SK-N-SH (cell line): ENCODE measurements around the gene LPGAT1. TPM values are rescaled to one million over a fixed set of nuclear protein-coding genes. Genes with fewer than 3 reads are reported as not detected.

ENCODE experiments used
- CTCF ChIA-PET: fragments of 300-600, 350-600 bp; formaldehyde crosslinking; extraction: SDS; loops from one replicate; lab custom pipeline; 2021; lab: Yijun Ruan, JAX
- POLR2A ChIA-PET: fragments of 350-600 bp; sonication (Branson Sonifier 250); formaldehyde crosslinking; extraction: SDS; loops from one replicate; lab custom pipeline; 2020; ENCODE audit warnings: antibody characterized with exemption, inconsistent platforms; lab: Yijun Ruan, JAX
- DNase-seq: peaks from one replicate; pipeline ENCODE4 v3.0.0; 2012
- H2AFZ ChIP-seq: fragments of 200-600 bp; sonication (generic); 2 replicates; pipeline ENCODE4 v1.8.1; 2016; ENCODE audit warnings: antibody characterized with exemption, mild to moderate bottlenecking, low read depth
- H3F3A ChIP-seq: fragments of 200-600 bp; sonication (generic); replicated peaks from 2 replicates; pipeline ENCODE3; 2016; ENCODE audit warnings: antibody characterized with exemption, mild to moderate bottlenecking; ENCODE audit not compliant: insufficient read depth
- H3K27ac ChIP-seq, 2 experiments: fragments of 200-500 bp in 1 of 2; fragments of 200-600 bp in 1 of 2; sonication (Bioruptor generic) in 1 of 2; sonication (generic), shearing (Covaris generic) in 1 of 2; 2 replicates each; pipeline versions ENCODE4 v1.5.1 to v1.6.1; 2014 to 2016; ENCODE audit warnings: low read depth in 2 of 2, inconsistent platforms in 1 of 2, low read length in 1 of 2, mild to moderate bottlenecking in 1 of 2, mixed read lengths in 1 of 2
- H3K27me3 ChIP-seq: fragments of 200-600 bp; sonication (generic), shearing (Covaris generic); 2 replicates; pipeline ENCODE4 v1.6.1; 2016; ENCODE audit warnings: mixed run types; ENCODE audit not compliant: insufficient read depth
- H3K36me3 ChIP-seq, 2 experiments: fragments of 200-500 bp in 1 of 2; fragments of 200-600 bp in 1 of 2; sonication (Bioruptor generic) in 1 of 2; sonication (generic) in 1 of 2; replicated peaks in 1 of 2; 2 replicates each; pipeline versions ENCODE3 to v1.5.1; 2014 to 2016; ENCODE audit warnings: low read length in 1 of 2, mild to moderate bottlenecking in 1 of 2; ENCODE audit not compliant: insufficient read depth in 2 of 2, control insufficient read depth in 1 of 2
- H3K4me1 ChIP-seq, 2 experiments: fragments of 200-500 bp in 1 of 2; fragments of 200-600 bp in 1 of 2; sonication (Bioruptor generic) in 1 of 2; sonication (generic), shearing (Covaris generic) in 1 of 2; 2 replicates each; pipeline versions ENCODE4 v1.5.1 to v1.6.1; 2014 to 2016; ENCODE audit warnings: low read depth in 1 of 2, low read length in 1 of 2, mixed run types in 1 of 2; ENCODE audit not compliant: insufficient read depth in 2 of 2, control insufficient read depth in 1 of 2
- H3K4me2 ChIP-seq: fragments of 200-600 bp; sonication (generic), shearing (Covaris generic); 2 replicates; pipeline ENCODE4 v1.6.1; 2017; ENCODE audit warnings: mixed run types
- H3K4me3 ChIP-seq, 2 experiments: fragments of 200-500 bp in 1 of 2; fragments of 200-600 bp in 1 of 2; sonication (Bioruptor generic) in 1 of 2; sonication (generic), shearing (Covaris generic) in 1 of 2; 2 replicates each; pipeline versions ENCODE4 v1.5.1 to v1.8.1; 2014 to 2016; ENCODE audit warnings: low read depth in 2 of 2, inconsistent platforms in 1 of 2, low read length in 1 of 2, mild to moderate bottlenecking in 1 of 2, mixed read lengths in 1 of 2, moderate library complexity in 1 of 2
- H3K79me2 ChIP-seq: fragments of 200-600 bp; sonication (generic); 2 replicates; pipeline ENCODE4 v1.8.1; 2017; ENCODE audit warnings: mild to moderate bottlenecking; ENCODE audit not compliant: insufficient read depth
- H3K9ac ChIP-seq: fragments of 200-600 bp; sonication (generic); 2 replicates; pipeline ENCODE4 v1.6.1; 2017; ENCODE audit warnings: mixed run types
- H3K9me2 ChIP-seq: fragments of 200-600 bp; sonication (generic); 2 replicates; pipeline ENCODE4 v1.6.1; 2017; ENCODE audit warnings: mixed run types
- H3K9me3 ChIP-seq: fragments of 200-600 bp; sonication (generic); 2 replicates; pipeline ENCODE4 v1.6.1; 2017; ENCODE audit warnings: mixed run types, mild to moderate bottlenecking, moderate library complexity
- H4K20me1 ChIP-seq: fragments of 200-600 bp; sonication (generic); 2 replicates; pipeline ENCODE4 v1.6.1; 2017; ENCODE audit warnings: mild to moderate bottlenecking, mixed run types; ENCODE audit not compliant: insufficient read depth
- EP300 ChIP-seq, 2 experiments: IDR thresholded peaks; 2 replicates each; pipeline versions ENCODE4 v1.4.0 to v1.6.1; 2012; ENCODE audit warnings: borderline replicate concordance in 1 of 2, low read depth in 1 of 2, low read length in 1 of 2
- FOSL2 ChIP-seq: IDR thresholded peaks from 2 replicates; pipeline ENCODE4 v1.4.0; 2012; ENCODE audit warnings: low read depth, mild to moderate bottlenecking, moderate library complexity, borderline replicate concordance
- FOXJ3 ChIP-seq: sonication (generic); formaldehyde crosslinking; IDR thresholded peaks from 2 replicates; pipeline ENCODE4 v1.5.1; 2020; ENCODE audit warnings: mild to moderate bottlenecking, missing genetic modification reagents
- FOXM1 ChIP-seq: IDR thresholded peaks from 2 replicates; pipeline ENCODE4 v1.4.0; 2012; ENCODE audit warnings: low read depth, mild to moderate bottlenecking
- IRF3 ChIP-seq: fragments of 150-350 bp; IDR thresholded peaks from 2 replicates; pipeline ENCODE4 v1.6.1; 2016; ENCODE audit warnings: mild to moderate bottlenecking, low read depth, low read length
- MXI1 ChIP-seq: IDR thresholded peaks from 2 replicates; pipeline ENCODE4 v1.6.1; 2012; ENCODE audit warnings: mild to moderate bottlenecking, low read depth, low read length, improper control_type of control experiment
- RCOR1 ChIP-seq: fragments of 150-350 bp; IDR thresholded peaks from 2 replicates; pipeline ENCODE4 v1.6.1; 2017; ENCODE audit warnings: antibody characterized with exemption, low read length
- REST ChIP-seq: IDR thresholded peaks from 2 replicates; pipeline ENCODE4 v1.6.1; 2012; ENCODE audit warnings: mild to moderate bottlenecking, low read depth, low read length, moderate library complexity
- SIN3A ChIP-seq: IDR thresholded peaks from 2 replicates; pipeline ENCODE4 v1.6.1; 2012; ENCODE audit warnings: low read depth, mild to moderate bottlenecking, low read length, moderate library complexity, borderline replicate concordance
- TEAD4 ChIP-seq: IDR thresholded peaks from 2 replicates; pipeline ENCODE4 v1.4.0; 2012; ENCODE audit warnings: mild to moderate bottlenecking, borderline replicate concordance; ENCODE audit not compliant: insufficient read depth
- USF2 ChIP-seq: fragments of 150-350 bp; IDR thresholded peaks from 2 replicates; pipeline ENCODE4 v1.6.1; 2017; ENCODE audit warnings: antibody characterized with exemption, low read length, low read depth, borderline replicate concordance
- WGBS: methylation state at CpG from one replicate; pipeline ENCODE4 v1.1.6; 2017; ENCODE audit warnings: low lambda C conversion rate; 5-methylcytosine and 5-hydroxymethylcytosine counted together
- polyA plus RNA-seq, 3 experiments: library from polyadenylated mRNA; depleted of rRNA; stranded (reverse); fragments of >200 nt; gene quantifications; 2 replicates each; pipeline ENCODE4 v1.2.3, GENCODE V29; 2012

The LPGAT1 gene
- polyA plus RNA-seq, 1 of the 3 experiments (the other 2 are of a cell fraction) = 4.8 TPM

- Histone ChIP-seq H3F3A (no peaks in the 10 kb centered on the region), H2AFZ (no peak overlapping the region), H3K4me1 (no peaks in the 10 kb centered on the region), H3K27me3 (no peaks in the 10 kb centered on the region), H3K79me2 (no peaks in the 10 kb centered on the region), H3K9ac (no peak overlapping the region), H3K36me3 (no peaks in the 10 kb centered on the region), H3K4me2 (no peak overlapping the region), H3K9me2 (no peaks in the 10 kb centered on the region), H3K9me3 (no peaks in the 10 kb centered on the region), H3K4me3 (no peak overlapping the region), H3K27ac (no peak overlapping the region), H4K20me1 (no peaks in the 10 kb centered on the region)
- TF ChIP-seq SIN3A (no peak), REST (no peak), TEAD4 (no peak), EP300 (IDR thresholded peaks at IDR 0.05; ENCODE audit: borderline replicate concordance in 1 of 2, low read depth in 1 of 2, low read length in 1 of 2) (no peak), FOSL2 (no peak), MXI1 (no peak), USF2 (no peak), FOXJ3 (no peak), FOXM1 (no peak), RCOR1 (no peak), IRF3 (no peak)
- CTCF ChIA-PET = interaction anchor here (0.7 to 1.4 kb wide), 6 partner anchors 10 to 58 kb away, joined by 3 to 4 read pairs (median 3); no protein-coding TSS in a partner anchor
- DNase-seq = no peak
- WGBS = 72% methylated on average over 5 of the region's 5 CpGs
- POLR2A ChIA-PET = no interaction called here
Measured at GRCh38 chr1:211723273-211723672, 107.3 kb downstream of the LPGAT1 start.
